GM21576 (cell line): ENCODE data around the gene TAF4B.
"Not testable (repeated sequence)": the region's sequence is repeated elsewhere in the genome, so short reads cannot be mapped to it uniquely, and the experiment has no call there.

Source experiments
- ATAC-seq: cut with Tn5 transposase; IDR thresholded peaks from one replicate; pipeline ENCODE4 v1.9.1; 2021; ENCODE audit warnings: mild to moderate bottlenecking, moderate library complexity; ENCODE audit not compliant: unreplicated experiment

The TAF4B gene, protein sequence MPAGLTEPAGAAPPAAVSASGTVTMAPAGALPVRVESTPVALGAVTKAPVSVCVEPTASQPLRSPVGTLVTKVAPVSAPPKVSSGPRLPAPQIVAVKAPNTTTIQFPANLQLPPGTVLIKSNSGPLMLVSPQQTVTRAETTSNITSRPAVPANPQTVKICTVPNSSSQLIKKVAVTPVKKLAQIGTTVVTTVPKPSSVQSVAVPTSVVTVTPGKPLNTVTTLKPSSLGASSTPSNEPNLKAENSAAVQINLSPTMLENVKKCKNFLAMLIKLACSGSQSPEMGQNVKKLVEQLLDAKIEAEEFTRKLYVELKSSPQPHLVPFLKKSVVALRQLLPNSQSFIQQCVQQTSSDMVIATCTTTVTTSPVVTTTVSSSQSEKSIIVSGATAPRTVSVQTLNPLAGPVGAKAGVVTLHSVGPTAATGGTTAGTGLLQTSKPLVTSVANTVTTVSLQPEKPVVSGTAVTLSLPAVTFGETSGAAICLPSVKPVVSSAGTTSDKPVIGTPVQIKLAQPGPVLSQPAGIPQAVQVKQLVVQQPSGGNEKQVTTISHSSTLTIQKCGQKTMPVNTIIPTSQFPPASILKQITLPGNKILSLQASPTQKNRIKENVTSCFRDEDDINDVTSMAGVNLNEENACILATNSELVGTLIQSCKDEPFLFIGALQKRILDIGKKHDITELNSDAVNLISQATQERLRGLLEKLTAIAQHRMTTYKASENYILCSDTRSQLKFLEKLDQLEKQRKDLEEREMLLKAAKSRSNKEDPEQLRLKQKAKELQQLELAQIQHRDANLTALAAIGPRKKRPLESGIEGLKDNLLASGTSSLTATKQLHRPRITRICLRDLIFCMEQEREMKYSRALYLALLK

GRCh38 chr18:26226229-26227050, at the start of gene TAF4B:
TSS of gene TAF4B (plus strand) at chr18:26226445. CDS start at chr18:26226934, 489 bp downstream.
- ATAC-seq = peak; percentile 79

GRCh38 chr18:26181343-26181826, 44.9 kb upstream of the TAF4B start:
- ATAC-seq = peak; percentile 52

DNA sequence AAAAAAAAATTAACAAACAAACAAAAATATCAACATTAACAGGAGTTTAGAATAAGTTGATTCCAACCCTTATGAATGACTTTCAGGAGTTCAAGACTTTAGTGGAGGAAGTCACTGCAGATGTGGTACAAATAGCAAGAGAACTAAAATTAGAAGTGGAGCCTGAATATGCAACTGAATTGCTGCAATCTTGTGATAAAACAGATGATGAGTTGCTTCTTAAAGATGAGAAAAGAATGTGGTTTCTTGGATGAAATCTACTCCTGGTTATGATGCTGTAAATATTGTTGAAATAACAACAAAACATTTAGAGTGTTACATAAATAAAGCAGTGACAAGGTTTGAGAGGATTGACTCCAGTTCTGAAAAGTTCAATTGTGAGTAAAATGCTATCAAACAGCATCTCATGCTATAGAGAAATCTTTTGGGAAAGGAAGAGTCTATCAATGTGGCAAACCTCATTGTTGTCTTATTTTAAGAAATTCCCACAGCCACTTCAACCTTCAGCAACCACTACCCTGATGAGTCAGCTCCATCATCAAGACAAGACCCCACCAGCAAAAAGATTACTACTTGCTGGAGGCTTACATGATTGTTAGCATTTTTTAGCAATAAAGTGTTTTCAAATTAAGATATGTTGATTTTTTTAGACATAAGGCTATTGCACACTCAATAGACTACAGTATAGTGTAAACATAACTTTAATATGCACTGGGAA, 42.7 kb upstream of the TAF4B start:
- ATAC-seq = no peak

GRCh38 chr18:26185267-26185666, 41.0 kb upstream of the TAF4B start:
- ATAC-seq = no peak

DNA sequence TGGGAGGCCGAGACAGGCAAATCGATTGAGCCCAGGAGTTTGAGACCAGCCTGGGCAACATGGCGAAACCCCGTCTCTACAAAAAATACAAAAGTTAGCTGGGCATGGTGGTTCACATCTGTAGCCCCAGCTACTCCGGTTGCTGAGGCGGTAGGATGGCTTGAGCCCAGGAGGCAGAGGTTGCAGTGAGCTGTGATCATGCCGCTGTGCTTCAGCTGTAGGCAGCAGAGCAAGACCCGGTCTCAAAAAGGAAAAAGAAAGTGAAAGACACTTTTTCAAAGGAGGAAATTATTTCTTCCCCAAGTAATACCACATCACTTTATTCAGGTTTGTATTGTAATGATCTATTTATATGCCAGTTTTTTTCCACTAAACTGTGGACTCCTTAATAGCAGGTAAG, 35.7 kb upstream of the TAF4B start:
- peak; percentile 84 for ATAC-seq

DNA sequence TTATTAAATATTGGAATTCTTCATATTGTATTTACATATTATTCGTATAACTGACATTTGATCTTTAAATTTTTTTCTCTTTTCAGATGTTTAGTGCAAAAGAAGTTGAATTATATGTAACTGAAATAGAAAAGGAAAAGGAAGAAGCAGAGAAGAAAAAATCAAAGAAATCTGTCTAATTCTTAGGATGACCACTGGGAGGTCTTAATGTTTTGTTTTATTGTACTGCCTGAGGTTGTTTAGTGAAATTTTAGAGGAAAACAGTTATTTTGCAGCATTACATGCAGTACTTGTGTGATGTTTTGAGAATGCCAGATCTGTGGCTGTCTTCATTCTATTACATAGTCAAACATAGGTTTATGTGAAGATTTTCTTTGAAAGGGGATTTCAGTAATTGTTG, 34.0 kb upstream of the TAF4B start:
- no peak for ATAC-seq

- no peak for ATAC-seq
Measured at GRCh38 chr18:26196605-26197004, 29.6 kb upstream of the TAF4B start.

GRCh38 chr18:26202001-26202400, 24.2 kb upstream of the TAF4B start:
- not testable (repeated sequence) for ATAC-seq

DNA sequence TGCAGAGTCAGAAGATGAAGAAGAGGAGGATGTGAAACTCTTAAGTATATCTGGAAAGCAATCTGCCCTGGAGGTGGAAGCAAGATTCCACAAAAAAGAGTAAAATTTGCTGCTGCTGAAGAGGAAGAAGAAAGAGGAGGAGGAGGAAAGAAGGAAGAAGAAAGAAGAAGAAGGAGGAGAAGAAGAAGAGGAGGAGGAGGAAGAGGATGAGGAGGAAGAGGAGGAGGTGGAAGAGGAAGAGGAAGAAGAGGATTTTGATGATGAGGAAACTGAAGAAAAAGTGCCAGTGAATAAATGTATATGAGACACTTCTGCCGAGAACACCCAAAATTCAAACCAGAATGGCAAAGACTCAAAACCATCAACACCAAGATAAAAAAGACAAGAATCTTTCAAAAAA, 20.9 kb upstream of the TAF4B start:
- ATAC-seq = no peak

DNA sequence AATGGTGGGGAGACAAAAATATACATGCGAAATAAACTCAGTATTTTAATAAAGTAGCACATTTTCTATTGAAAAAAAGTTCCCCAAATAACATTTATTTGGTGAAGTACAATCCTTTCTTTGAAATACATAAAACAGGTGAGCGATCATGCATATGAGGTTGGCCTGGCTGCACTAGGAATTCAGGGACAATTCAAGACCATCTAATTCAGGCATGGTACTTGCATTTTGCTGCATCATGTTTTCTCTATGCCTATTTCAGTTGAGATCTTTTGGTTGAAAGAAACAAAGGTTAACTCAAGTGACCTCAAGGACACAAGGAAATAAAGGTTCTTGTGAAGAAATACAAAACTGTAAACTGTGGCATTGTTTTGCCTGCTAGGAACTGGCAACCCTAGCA, 19.8 kb upstream of the TAF4B start:
- ATAC-seq = no peak

DNA sequence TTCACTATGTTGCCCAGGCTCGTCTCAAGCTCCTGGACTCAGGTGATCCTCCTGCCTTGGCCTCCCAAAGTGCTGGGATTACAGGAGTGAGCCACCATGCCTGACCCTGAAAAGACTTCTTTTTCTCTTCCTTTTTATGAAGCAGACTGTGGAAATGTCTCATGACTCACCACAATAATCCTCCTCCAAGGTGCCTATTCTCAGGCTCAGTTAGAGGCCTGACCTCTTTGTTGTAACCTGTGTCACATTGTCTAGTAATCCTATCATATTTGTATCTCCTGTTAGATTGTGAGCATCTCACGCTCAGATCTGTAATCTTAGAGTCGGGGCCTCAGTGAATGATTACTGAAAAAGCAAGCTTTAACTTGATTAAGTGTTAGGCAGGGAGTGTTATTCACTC, 18.3 kb upstream of the TAF4B start:
- no peak for ATAC-seq

DNA sequence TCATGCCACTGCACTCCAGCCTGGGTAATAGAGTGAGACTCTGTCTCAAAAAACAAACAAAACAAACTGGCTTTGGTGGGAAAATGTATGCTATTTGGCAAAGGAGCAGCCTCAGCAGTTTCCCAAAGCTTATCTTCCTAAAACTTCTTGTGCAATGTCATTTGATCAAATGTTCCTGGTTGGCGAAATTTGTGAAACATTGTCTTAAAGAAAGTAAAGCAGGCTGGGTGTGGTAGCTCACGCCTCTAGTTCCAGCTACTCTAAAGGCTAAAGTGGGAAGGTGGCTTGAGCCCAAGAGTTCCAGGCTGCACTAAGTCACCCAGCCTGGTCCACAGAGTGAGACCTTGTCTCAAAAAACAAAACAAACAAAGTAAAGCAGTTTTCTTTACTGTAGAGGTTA, 17.3 kb upstream of the TAF4B start:
- no peak for ATAC-seq

GRCh38 chr18:26210147-26210546, 16.1 kb upstream of the TAF4B start:
- ATAC-seq = no peak

DNA sequence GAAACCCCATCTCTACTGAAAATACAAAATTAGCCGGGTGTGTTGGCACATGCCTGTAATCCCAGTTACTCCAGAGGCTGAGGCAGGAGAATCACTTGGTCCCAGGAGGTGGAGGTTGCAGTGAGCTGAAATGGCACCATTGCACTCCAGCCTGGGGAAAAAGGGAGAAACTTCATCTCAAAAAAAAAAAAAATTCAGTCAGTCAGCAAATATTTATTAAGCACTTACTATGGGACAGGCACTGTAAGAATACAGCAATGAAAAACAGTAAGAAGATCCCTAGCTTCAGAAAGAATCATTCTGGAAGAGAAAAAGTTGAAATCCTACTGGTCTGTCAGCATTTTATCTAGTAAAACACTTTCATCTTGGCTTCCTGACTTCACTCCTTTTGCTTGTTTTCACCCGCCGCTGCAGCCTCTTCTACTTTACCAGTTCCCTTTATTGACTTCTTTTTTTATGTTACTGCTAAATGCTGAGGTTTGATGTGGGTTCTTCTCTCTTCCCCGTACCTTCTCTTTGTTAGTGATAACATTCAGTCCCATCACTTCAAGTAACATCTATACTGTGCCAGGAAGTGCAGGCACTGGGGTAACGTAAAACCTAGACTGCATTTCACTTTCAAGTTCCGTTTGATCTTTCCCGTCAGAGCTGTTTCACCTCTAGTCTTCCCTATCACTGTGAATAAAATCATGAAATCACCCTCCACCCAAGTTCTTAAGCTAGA, 10.8 kb upstream of the TAF4B start:
- ATAC-seq = peak; percentile 96

- ATAC-seq = no peak
Measured at GRCh38 chr18:26225022-26225693, 1.1 kb upstream of the TAF4B start.

DNA sequence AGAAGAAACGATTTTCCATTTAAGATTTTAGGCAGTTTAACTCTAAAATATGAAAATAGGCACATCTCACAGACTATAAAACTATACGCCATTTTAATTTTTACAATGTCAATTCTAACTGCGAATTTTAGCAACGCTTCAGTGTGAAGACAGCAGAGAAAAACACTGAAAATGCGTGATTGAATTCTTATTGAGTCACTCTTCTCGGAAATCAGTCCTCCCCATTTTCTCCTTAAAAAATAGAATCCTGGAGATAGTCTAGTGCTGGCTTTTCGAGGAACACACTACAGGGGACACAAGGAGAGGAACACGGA, 373 bp upstream of the TAF4B start:
- ATAC-seq = no peak

DNA sequence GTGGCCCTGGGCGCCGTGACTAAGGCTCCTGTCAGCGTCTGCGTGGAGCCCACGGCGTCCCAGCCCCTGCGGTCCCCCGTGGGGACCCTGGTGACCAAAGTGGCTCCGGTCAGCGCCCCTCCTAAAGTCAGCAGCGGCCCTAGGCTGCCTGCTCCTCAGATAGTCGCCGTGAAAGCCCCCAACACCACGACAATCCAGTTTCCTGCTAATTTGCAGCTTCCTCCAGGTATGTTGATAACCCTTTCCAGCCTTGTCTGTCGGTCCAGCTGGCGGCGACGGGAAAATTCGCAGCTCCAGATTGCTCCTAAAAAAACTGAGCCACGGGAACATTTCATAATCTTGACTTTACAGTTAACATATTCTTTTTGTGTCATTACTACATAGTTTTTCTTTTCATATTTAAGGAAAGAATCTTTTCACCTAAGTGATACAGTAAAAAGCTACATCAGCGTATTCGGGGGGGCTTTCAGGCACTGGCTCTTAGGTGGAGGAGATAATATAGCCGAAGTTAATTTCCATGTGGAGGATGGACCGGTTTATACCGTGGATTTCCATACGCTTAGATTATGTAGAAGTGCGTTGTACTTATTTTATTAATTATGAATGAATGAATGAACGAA, 916 bp downstream of the TAF4B start:
- ATAC-seq = no peak

DNA sequence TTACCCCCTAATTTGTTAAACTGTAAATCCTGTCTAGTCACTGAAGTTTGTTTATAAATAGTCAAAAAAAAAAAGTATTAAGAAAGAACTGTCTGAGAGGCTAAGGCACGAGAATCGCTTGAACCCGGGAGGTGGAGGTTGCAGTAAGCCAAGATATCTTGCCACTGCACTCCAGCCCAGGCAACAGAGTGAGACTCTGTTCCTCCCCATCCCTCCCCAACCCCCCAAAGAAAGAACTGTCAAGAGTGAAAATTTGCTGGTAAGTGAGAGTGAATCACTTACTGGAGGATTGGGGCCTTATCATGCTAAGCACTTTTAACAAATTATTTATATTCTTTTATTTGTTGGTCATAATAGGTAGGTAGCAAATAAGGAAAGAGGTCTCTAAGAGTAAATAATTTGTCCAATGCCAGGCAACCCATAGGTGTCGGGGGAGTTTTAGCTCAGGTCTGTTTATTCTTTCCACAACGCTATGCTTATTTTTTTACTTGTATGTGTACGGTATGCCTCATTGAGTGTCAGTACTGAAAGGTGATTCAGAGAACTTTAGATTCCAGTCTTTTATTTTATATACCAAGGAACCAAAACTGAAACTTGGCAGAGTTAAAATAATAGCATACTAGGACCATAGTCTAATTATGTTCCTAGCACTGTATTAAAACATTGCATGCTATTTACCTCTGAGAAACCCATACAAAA, 2.5 kb downstream of the TAF4B start:
- ATAC-seq = no peak
